Gastrocnemius medialis (tissue), 4 donors: ENCODE data around the gene CFHR1.
"Not testable (repeated sequence)": the region's sequence is repeated elsewhere in the genome, so short reads cannot be mapped to it uniquely, and the experiment has no call there.

Source experiments
- CTCF ChIP-seq, 5 experiments: fragments of 450-650 bp in 3 of 5; fragments of 200-600 bp in 2 of 5; sonication (generic) in 2 of 5; IDR thresholded peaks in 4 of 5; conservative IDR thresholded peaks in 1 of 5; 1 replicate in 4 of 5; 2 replicates in 1 of 5; pipeline ENCODE4 v1.5.1; 2016 to 2019; ENCODE audit warnings: antibody characterized with exemption in 5 of 5, mild to moderate bottlenecking in 3 of 5, moderate library complexity in 3 of 5
- POLR2A ChIP-seq, 2 donors: fragments of 450-650 bp; IDR thresholded peaks; one replicate each; pipeline ENCODE4 v1.6.1; 2017; ENCODE audit warnings: antibody characterized with exemption in 2 of 2, mild to moderate bottlenecking in 2 of 2, moderate library complexity in 2 of 2

DNA sequence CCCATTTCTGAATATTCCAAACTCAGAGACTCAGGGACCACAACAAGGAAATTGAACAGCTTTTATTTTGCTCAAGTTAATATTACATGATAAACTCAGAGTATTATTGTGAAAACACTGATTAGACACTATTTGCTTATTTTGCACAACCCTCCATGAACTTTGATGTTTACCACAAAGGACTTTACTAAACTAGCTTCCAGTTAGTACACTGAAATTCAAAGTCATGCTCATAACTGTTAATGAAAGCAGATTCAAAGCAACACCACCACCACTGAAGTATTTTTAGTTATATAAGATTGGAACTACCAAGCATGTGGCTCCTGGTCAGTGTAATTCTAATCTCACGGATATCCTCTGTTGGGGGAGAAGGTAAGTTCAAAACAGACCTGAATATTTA lies at the start of gene CFHR1:
- TF ChIP-seq CTCF (IDR thresholded peaks at IDR 0.05 in 4 of 5, conservative IDR thresholded peaks at IDR 0.05 in 1 of 5); POLR2A (IDR thresholded peaks at IDR 0.05): not testable (repeated sequence)
